ENCODE data around the gene PSMB7.
A peak's percentile ranks its signal among the peaks of the same experiment; 100 is the strongest.

PSMB7 gene

DNA sequence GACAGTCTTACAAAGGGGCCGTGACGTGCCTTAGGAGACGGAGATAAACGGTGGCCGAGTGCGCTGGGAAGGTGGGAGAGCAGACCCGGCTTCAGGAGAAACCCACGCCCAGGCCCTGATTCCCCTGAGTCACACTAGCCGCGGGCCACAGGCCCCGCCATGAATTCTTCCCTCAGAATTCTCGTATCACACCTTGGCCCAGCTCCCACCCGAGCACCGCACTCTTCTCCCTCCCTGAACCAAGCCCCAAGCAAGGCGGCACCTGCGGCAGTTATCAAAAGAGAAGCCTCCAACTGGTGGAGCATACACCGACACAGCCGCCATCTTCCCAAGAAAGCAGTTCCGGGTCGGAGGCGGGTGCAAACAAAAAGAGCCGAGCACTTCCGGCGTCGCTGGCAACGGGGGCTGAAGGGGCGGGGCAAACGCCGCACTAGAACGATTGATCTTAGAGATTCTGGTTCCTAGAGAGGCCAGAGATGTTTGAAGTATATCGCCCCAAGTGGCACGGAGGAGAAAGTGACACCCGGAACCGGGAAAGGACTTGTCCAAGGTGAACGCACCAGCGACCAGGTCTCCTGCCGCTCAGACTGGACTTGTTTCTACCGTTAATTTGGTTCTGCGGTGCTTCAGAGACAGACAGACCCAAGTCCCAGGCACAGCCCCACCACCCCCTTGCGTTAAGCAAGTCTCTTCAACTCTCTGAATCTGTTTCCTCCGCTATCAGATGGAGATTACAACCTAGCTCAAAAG, at the start of gene PSMB7:
TSS of gene PSMB7 (minus strand) at position 341 of the 750 bp plus-strand sequence. CDS start at position 324, 17 bp downstream.
- DNase-seq = peak; percentile 84

DNA sequence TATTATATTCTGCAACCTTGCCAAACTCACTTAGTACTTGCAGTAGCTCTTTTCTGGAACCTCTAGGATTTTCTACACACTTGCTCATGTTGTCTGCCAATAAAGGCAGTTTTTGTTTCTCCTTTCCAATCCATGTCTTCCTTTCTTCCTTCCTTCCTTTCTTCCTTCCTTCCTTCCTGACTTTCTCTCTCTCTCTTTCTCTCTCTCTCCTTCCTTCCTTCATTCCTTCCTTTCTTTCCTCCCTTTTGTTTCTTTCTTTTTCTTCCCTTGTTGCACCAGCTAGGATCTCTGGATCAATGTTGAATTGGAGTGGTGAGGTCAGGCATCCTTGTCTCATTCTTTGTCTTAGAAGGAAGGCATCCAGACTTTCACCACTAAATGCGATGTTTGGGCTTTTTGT, 47.5 kb upstream of the PSMB7 start:
- DNase-seq = no peak

DNA sequence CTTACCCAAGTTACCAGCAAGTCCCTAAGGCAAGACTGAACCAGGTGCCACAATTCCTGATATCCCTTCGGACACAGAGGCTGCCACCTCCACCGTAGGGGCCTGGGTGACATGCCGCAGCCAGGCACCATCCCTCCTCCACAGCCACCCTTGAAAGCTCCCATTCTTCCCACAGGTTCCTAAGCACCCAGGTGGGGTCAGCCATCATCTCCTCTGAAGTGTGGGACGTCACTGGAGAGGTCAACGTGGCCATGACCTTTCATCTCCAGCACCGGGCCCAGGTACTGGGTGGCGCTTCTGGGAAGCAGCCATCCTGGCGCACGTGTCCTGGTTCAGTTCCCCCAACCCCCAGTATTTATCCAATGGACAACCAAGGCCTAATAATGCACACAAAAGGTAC, 43.2 kb upstream of the PSMB7 start:
- no peak for DNase-seq

DNA sequence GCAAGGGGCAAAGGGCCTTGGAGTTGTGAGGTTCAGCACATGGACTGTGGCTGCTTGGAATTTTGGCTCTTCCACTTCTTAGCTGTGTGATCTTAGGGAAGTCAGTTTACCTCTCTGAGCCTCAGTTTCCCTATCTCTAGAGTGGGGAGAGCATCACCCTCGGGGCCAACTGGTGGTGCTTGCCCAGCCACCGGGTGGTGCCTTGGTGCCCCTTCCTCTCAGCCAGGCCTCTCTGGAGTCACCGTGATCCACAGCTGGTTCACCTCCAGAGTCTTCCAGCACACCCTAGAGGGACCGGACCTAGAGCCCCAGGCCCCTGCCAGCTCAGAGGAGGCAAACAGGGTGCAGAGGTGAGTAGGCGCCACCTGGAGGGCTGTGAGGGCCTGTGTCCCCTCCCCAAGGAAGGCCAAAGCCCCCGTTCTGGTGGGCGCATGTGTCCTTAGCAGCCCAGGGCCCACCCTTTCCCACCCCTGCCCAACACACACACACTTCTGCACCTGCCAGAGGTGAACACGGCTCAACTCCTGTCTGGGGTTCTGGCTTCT, 42.7 kb upstream of the PSMB7 start:
- no peak for DNase-seq

DNA sequence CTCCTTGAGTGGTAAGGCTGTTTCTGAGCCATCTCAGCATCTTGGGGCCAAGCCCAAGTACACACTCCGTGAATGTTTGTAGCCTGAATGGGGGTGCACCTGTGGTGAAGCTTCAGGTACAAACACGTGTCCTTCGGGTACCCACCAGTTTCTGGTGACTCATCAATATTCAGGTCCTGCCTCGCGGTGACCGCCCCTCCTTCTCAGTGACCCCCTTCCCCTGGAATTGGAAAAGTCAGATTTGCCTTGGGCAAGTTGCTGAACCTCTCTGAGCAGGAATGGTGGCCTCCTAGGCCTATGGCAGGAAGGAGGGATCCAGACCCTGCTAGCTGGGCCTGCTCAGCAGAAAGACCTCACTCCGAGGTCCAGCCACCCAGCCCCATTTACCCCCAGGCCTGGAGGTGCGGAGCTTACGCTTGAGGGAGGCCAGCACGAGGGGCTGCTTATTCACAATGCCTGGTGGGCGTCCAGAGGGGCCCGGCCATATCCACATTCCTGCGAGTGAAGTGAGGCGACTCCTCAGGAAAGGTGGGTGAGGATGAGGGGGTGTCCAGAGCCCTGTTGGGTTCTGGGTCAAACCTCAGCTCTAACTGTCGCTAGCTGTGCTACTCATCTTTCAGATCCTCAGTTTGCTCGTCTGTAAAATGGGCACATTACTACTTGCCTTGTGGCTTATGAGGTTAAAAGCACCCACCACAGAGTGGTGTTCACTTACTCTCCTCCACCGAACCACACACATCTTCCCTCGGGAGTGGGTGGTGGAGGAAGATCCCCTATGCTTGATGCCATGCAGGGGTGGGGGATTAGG, 42.0 kb upstream of the PSMB7 start:
- no peak for DNase-seq

DNA sequence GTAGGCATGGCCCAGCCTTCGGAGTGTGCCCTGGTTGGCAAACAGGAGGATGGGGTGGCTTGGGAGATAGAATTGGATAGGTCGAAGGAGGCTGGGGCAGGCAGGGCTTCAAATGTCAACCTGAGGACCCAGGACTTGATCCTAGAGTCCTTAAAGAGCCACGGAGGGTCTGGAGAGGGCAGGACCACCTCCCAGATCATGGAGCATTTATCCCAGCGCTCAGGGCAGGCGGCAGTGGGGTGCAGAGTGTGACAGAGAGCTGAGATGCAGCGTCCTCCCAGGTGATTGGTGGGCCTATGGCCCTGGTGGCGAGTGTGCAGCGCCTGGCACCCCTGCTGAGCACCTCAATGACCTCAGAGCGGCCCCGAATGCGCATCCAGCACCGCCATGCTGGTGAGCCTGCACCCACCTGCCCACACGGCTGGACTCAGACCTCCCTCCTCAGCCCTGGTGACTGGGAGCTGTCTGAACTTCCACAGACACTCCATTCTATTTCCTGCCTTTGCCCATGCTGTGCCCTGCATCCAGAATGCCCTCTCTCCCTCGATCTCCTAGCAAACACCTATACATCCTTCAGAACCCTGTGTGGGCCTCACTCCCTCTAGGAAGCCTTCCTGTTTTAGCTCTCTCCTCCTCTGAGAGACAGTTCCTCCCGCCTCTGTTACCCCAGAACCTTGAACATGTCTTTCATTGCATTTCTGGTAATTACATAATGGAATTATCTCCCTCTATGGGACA, 41.3 kb upstream of the PSMB7 start:
- DNase-seq = no peak

DNA sequence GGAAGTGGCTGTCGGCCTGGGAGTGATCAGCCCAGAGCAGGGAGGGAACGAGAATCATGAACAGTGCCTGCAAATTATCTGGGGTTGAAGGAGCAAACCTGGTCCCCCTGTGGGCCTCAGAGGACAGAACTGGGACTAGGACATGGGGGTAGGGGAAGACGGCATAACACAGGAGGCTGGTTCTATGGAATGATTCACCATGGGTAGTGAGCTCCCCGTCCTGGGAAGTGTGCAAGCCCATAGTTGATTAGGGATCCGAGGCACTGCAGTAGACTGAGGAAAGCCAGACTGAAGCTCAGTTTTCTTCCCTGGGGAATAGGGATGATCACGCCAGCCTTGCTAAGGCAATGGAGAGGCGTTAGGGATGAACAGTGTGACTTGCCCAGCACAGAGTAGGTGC, 40.6 kb upstream of the PSMB7 start:
- no peak for DNase-seq

DNA sequence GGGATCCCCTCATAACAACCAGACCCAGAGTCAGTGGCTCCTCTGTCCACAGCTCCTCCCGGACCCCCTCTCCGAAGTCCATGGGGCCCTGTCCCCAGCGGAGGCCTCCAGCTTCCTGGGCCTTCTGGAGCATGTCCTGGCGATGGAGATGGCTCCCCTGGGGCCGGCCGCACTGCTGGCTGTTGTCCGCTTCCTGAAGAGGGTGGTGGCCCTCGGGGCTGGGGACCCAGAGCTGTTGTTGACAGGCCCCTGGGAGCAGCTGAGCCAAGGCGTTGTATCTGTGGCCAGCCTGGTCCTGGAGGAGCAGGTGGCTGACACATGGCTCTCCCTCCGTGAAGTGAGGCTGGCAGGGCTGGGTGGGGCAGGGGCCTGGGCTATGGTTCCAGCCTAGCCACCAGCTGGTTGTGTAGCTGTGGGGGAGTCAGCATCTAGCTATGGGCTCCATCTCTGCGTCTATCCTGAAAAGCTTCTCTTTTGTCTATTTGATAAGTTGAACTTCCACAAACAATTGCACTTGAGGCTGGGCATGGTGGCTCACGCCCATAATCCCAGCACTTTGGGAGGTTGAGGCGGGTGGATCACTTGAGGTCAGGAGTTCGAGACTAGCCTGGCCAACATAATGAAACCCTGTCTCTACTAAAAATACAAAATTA, 39.7 kb upstream of the PSMB7 start:
- DNase-seq = no peak

DNA sequence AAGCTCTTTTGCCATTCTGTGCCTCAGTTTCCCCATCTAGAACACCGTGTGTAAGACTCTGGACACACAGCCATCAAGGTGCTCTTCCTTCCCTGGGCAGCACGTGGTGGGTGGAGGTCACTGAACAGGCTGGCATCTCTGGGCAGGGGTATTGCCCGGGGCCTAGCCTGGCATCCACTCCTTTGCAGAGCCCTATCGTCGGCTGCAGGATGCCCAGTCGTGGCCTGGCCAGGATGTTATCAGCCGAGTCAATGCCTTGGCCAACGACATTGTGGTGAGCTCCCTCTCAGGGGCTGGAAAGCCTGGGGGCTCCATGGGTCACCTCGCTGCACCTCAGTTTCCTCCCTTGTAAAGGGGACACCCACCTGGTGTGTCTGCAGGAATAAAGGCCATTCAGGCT, 39.1 kb upstream of the PSMB7 start:
- no peak for DNase-seq

DNA sequence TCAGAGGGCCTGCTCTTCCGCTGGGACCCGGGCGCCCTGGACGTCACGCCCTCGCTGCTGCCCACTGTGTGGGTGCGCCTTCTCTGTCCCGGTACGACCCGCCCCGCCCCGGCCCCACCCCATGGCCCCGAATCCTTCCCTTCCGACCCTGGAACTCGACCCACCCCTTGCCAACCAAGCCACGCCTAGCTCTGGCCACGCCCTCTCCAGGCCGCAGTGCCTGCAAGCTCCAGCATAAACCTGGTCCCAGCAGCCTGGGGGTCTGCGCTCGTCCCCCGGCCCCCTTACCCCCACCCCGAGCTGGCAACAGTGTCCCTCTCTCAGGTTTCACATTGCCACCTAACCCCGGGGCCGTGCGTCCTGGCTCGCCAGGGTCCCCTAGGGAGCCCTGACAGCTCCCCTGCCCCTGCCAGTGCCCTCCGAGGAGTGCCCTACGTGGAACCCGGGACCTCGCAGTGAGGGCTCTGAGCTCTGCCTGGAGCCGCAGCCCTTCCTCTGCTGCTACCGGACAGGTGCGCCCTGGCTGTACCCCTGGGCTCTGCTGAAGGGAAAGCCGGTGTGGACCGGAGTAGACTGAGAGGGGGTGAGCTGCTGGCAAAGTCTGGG, 38.4 kb upstream of the PSMB7 start:
- no peak for DNase-seq

DNA sequence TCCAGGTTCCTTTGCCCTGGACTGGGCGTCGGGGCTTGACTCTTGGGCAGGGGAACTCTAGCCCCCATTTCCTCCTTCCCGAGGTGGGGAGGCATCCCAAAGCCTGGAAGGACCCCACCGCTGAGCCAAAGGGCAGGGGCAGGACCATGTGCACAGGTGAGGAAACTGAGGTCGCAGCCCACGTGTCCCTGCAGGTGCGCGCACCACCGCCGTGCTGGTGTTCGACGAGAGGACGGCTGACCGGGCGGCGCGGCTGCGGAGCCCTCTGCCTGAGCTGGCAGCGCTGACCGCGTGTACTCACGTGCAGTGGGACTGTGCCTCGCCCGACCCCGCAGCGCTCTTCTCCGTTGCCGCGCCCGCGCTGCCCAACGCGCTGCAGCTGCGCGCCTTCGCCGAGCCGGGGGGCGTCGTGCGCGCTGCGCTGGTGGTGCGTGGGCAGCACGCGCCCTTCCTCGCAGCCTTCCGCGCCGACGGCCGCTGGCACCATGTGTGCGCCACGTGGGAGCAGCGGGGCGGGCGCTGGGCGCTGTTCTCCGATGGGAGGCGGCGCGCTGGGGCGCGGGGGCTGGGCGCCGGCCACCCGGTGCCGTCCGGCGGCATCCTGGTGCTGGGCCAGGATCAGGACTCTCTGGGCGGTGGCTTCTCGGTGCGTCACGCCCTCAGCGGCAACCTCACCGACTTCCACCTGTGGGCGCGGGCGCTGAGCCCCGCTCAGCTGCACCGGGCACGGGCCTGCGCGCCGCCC, 37.8 kb upstream of the PSMB7 start:
- no peak for DNase-seq

DNA sequence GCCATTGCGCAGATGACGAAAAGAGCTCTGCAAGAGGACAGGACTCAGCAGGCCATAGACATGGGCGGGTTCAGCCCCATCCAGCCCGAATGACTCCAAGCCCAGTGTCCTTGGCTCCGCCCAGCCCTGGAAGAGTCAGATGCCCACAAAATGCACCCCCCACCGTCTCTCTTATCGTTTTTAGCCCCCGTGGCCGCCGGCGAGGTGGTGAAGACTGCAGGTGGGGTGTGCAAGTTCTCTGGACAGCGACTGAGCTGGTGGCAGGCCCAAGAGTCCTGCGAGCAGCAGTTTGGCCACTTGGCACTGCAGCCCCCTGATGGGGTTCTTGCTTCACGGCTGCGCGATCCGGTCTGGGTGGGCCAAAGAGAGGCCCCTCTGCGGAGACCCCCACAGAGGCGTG, 37.1 kb upstream of the PSMB7 start:
- no peak for DNase-seq

DNA sequence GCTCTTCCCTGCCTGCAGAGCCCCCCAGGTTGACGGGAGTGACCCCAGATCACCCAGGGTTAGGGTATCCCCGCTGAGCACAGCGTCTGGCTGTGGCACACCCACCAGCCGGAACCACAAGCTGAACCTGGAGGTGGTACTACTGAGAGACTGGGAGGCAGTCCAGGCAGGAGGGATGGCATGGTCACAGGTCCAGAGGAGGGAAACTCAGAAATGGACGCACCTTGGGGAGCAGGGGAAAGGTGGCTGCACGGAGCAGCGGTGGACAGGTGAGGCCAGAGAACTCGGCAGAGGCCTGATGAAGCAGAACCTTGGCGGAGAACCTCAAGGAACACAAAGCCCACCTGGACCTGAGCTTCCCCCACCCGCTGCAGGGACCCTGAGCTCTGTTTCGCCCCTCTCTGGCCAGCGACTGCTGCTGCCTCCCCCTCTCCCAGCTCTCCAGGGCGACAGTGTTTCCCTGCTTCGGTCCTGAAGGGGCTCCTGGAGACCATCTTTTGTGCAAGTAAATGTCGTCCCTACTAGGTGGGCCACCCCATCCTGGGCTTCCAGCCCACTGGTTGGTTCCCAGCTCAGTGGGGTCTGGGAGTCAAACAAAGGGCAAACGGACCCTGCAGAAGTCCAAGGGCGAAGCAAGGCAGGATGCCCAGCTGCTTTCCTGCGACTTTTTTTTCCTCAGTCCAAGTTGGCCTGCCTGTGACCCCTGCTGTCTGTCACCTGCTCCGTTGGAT, 35.9 kb upstream of the PSMB7 start:
- no peak for DNase-seq

DNA sequence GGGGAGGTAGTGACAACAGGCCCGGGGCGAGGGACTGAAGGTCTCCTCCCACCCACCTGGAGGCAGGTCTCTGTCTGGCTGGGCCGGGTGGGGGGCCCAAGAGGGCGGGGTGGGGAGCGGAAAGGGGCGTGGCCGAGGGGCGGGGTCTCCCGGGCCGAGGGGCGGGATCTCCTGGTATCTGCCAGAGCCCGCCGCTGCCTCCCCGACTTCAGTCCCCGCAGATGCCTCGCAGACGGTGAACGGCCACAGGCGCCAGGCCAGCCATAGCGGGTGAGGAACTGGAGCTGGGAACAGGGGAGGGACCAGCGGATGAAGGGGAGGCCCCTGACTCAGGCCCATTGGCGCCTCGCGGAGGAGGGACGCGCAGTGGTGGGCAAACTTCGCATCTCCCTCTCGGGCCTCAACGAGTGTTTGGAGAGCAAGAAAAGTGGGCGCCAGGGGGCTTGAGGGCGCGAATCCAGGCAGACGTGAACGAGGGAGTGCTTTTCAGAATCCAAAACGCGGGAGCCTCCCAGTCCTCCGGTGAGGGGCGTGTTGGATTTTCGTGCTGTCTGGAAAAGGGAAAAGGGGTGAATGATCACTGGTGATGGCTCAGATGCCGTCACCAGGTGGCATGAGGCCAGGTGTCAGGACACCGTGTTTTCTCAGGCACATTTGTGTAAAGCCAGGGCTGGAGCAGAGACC, 35.1 kb upstream of the PSMB7 start, which contains the start of gene ADGRD2:
TSS of gene ADGRD2 (plus strand) at position 211 of the 684 bp plus-strand sequence. CDS start 1,216 bp downstream, outside the sequence.
- DNase-seq = peak; percentile 1

DNA sequence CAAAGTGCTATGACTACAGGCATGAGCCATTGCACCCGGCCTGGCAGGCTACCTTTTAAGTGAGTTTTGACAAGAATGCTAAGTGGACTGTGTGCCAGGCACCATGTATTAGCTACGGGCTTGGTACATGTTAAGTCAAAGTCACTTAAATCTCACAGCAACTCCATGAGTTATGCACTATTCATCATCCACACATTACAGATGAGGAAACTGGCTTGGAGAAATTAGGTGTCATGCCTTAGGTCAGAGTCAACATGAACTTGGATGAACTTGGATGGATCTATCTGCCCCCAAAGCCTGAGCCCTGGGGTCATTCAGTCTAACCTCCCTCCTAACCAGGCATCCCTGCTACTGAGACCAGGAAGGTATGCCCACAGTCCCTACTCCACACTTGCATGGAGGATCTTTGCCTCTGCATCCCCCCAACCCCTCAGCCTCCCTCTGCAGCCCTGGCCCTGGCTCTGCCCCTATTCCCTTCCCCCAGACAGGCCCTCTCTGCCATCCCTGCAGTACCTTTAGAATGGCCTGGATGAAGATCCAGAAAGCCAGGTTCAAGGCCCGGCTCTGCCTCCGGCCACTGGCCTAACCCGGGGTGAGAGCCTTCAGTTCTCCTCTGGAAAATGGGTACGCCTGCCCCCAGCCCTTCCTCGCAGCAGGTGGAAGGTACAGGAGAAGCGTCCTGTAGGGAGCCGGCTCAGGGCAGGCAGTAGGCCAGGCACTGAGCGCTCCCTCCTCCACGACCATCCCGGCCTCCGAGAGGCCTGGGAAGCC, 34.3 kb upstream of the PSMB7 start:
- no peak for DNase-seq

DNA sequence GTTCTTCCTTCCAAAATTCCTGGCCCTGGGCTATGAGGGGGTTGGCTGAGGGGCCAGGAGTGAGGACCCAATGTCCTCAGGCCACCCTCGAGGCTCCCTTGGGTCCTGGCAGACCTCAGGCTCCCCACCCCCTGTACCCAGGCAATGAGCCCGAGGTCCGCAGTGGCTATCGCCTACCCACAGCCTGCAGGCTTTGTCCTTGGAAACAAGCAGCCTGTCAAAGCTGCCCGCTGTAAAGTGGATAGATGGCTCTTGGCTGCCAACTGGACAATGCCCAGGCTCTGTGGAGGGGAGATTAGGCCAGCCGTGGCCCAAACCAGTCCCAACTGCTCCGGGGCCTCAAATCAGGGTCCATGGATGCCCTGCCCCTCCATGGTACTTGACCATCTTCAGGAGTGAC, 32.8 kb upstream of the PSMB7 start:
- no peak for DNase-seq

DNA sequence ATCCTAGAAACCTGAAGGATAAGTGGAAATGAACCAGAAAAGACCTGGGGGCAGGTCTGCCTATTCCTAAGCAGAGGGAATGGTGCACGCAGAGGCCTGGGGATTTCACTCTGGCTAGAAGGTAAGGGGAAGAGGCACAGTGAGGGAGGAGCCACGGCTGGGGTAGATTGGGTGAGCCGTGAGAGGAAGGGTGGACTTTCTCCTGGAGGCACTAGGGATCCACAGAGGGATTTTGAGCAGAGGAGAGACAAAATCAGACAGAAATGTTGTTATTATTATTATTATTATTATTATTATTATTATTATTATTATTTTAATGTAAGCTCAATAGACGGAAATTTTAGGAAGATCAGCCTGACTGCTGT, 32.0 kb upstream of the PSMB7 start:
- DNase-seq = no peak

DNA sequence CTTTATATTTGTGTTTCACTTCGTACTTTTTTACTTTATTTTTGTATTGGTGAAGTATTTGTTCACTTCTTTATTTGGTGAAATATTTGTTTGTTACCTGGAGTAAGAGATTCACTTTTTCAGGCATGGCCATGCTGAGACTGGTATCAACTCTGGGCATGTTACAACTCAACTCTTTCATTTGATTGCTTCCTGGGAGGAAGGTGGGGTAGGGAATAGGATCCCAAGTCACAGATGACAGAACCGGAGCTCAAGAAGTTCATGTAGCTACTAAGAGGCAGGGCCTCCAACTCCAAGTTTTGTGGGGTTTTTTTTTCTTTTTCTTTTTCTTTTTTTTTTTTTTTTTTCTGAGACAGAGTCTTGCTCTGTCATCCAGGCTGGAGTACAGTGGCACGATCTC, 28.9 kb upstream of the PSMB7 start:
- DNase-seq = no peak

DNA sequence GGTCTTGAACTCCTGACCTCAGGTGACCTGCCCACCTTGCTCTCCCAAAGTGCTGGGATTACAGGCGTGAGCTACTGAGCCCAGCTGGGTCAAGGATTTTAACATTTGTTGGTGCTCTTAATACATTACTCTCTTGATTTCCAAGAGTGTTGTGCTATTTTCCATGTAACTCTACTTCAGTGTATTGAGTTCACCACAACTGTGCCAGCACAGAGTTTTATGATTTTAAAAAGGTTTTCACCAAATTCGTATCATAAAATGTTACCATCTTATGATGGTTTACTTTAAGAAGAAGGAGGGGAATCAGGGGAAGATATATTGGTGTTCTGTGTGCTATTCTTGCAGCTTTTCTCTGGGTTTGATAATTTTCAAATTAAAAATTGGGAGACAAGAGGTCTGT, 28.4 kb upstream of the PSMB7 start:
- DNase-seq = no peak
